ENCODE data around the gene LY6G5B.

GRCh38 chr6:31664790-31665500 lies 4.8 kb upstream of the LY6G5B start, which contains the start of gene GPANK1:
- TF ChIP-seq SIN3A (IDR thresholded peaks at IDR 0.05; ENCODE audit: borderline replicate concordance, insufficient read depth, low read length) = 0 out of 2 replicates have a peak, but pooled peaks have one; percentile 66
- TF ChIP-seq, protein P1, sequence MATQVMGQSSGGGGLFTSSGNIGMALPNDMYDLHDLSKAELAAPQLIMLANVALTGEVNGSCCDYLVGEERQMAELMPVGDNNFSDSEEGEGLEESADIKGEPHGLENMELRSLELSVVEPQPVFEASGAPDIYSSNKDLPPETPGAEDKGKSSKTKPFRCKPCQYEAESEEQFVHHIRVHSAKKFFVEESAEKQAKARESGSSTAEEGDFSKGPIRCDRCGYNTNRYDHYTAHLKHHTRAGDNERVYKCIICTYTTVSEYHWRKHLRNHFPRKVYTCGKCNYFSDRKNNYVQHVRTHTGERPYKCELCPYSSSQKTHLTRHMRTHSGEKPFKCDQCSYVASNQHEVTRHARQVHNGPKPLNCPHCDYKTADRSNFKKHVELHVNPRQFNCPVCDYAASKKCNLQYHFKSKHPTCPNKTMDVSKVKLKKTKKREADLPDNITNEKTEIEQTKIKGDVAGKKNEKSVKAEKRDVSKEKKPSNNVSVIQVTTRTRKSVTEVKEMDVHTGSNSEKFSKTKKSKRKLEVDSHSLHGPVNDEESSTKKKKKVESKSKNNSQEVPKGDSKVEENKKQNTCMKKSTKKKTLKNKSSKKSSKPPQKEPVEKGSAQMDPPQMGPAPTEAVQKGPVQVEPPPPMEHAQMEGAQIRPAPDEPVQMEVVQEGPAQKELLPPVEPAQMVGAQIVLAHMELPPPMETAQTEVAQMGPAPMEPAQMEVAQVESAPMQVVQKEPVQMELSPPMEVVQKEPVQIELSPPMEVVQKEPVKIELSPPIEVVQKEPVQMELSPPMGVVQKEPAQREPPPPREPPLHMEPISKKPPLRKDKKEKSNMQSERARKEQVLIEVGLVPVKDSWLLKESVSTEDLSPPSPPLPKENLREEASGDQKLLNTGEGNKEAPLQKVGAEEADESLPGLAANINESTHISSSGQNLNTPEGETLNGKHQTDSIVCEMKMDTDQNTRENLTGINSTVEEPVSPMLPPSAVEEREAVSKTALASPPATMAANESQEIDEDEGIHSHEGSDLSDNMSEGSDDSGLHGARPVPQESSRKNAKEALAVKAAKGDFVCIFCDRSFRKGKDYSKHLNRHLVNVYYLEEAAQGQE (IDR thresholded peaks at IDR 0.05; ENCODE audit: insufficient read depth in 1 of 2, low read depth in 2 of 2, low read length in 2 of 2) = no peak
